OCI-M1 (cell line): ENCODE results near the gene SPRED2.

Source experiments
- DNase-seq: peaks from one replicate; lab custom pipeline; 2025; lab: John Stamatoyannopoulos, UW

The SPRED2 gene

GRCh38 chr2:65364986-65365733, 67.2 kb downstream of the SPRED2 start:
- DNase-seq, result no peak

GRCh38 chr2:65363879-65364666, 68.3 kb downstream of the SPRED2 start:
- DNase-seq, result no peak

- no peak for DNase-seq
These were observed 70.8 kb downstream of the SPRED2 start for GRCh38 chr2:65361623-65362022.

- peak; percentile 14 for DNase-seq
These were observed 72.0 kb downstream of the SPRED2 start for GRCh38 chr2:65360441-65360840.

GRCh38 chr2:65358678-65359400, 73.6 kb downstream of the SPRED2 start:
- DNase-seq, result peak; percentile 39

- DNase-seq, result peak; percentile 19
These were observed 74.5 kb downstream of the SPRED2 start for GRCh38 chr2:65357959-65358294.

GRCh38 chr2:65357095-65357958, 75.1 kb downstream of the SPRED2 start:
- no peak for DNase-seq

GRCh38 chr2:65355186-65355831, 77.1 kb downstream of the SPRED2 start:
- no peak for DNase-seq

GRCh38 chr2:65354773-65355172, 77.6 kb downstream of the SPRED2 start:
- no peak for DNase-seq

- DNase-seq, result no peak
These were observed 78.5 kb downstream of the SPRED2 start for GRCh38 chr2:65353927-65354326.

- no peak for DNase-seq
These were observed 79.4 kb downstream of the SPRED2 start for GRCh38 chr2:65353046-65353445.

- no peak for DNase-seq
These were observed 80.3 kb downstream of the SPRED2 start for GRCh38 chr2:65351948-65352595.

- peak; percentile 8 for DNase-seq
These were observed 81.0 kb downstream of the SPRED2 start for GRCh38 chr2:65351234-65351947.

GRCh38 chr2:65350651-65351056, 81.7 kb downstream of the SPRED2 start:
- peak; percentile 16 for DNase-seq

GRCh38 chr2:65349863-65350262, 82.5 kb downstream of the SPRED2 start:
- DNase-seq, result no peak

- DNase-seq, result no peak
These were observed 84.5 kb downstream of the SPRED2 start for GRCh38 chr2:65347913-65348312.

- no peak for DNase-seq
These were observed 86.8 kb downstream of the SPRED2 start for GRCh38 chr2:65345631-65346030.

GRCh38 chr2:65344689-65345088, 87.7 kb downstream of the SPRED2 start:
- no peak for DNase-seq

GRCh38 chr2:65344182-65344581, 88.2 kb downstream of the SPRED2 start:
- DNase-seq, result no peak

- DNase-seq, result no peak
These were observed 89.0 kb downstream of the SPRED2 start for GRCh38 chr2:65343386-65343785.
